Activated naive CD4-positive, alpha-beta T cell treated with Interleukin-2 at 50 U/mL for 16 hours (primary cell): ENCODE results near the gene FAM13A.
"Not testable (repeated sequence)": the region's sequence is repeated elsewhere in the genome, so short reads cannot be mapped to it uniquely, and the experiment has no call there.

ENCODE experiments used
- DNase-seq: peaks from one replicate; pipeline ENCODE4 v3.0.0-alpha.2; 2020

Gene FAM13A

GRCh38 chr4:88998001-88998400 is 59.0 kb downstream of the FAM13A start:
- no peak for DNase-seq

- no peak for DNase-seq
Observed at GRCh38 chr4:88995874-88996273, 61.1 kb downstream of the FAM13A start.

- DNase-seq = not testable (repeated sequence)
Observed at GRCh38 chr4:88995257-88995656, 61.7 kb downstream of the FAM13A start.

- no peak for DNase-seq
Observed at GRCh38 chr4:88993246-88993645, 63.7 kb downstream of the FAM13A start.

- DNase-seq = no peak
Observed at GRCh38 chr4:88991746-88992145, 65.2 kb downstream of the FAM13A start.

GRCh38 chr4:88989990-88990389 is 67.0 kb downstream of the FAM13A start:
- no peak for DNase-seq

GRCh38 chr4:88985088-88985773 is 71.8 kb downstream of the FAM13A start:
- DNase-seq = no peak

- DNase-seq = no peak
Observed at GRCh38 chr4:88982757-88983156, 74.2 kb downstream of the FAM13A start.

- no peak for DNase-seq
Observed at GRCh38 chr4:88981993-88982392, 75.0 kb downstream of the FAM13A start.

- no peak for DNase-seq
Observed at GRCh38 chr4:88981556-88981955, 75.4 kb downstream of the FAM13A start.

GRCh38 chr4:88979276-88979675 is 77.7 kb downstream of the FAM13A start:
- DNase-seq = no peak

- no peak for DNase-seq
Observed at GRCh38 chr4:88976775-88977035, 80.3 kb downstream of the FAM13A start.

GRCh38 chr4:88975958-88976774 is 80.8 kb downstream of the FAM13A start:
- no peak for DNase-seq

GRCh38 chr4:88971536-88971935 is 85.4 kb downstream of the FAM13A start:
- no peak for DNase-seq

GRCh38 chr4:88969746-88970145 is 87.2 kb downstream of the FAM13A start:
- DNase-seq = no peak

- no peak for DNase-seq
Observed at GRCh38 chr4:88969271-88969670, 87.7 kb downstream of the FAM13A start.

GRCh38 chr4:88967883-88968331 is 89.1 kb downstream of the FAM13A start:
- DNase-seq = no peak

GRCh38 chr4:88965053-88965452 is 91.9 kb downstream of the FAM13A start:
- no peak for DNase-seq

- DNase-seq = no peak
Observed at GRCh38 chr4:88964450-88964849, 92.5 kb downstream of the FAM13A start.

- no peak for DNase-seq
Observed at GRCh38 chr4:88963817-88964216, 93.2 kb downstream of the FAM13A start.

- no peak for DNase-seq
Observed at GRCh38 chr4:88962396-88962795, 94.6 kb downstream of the FAM13A start.

- DNase-seq = no peak
Observed at GRCh38 chr4:88960576-88960975, 96.4 kb downstream of the FAM13A start.

- DNase-seq = no peak
Observed at GRCh38 chr4:88958080-88958479, 98.9 kb downstream of the FAM13A start.

GRCh38 chr4:88957570-88957969 is 99.4 kb downstream of the FAM13A start:
- DNase-seq = no peak
